Smooth muscle cell of the brain vasculature (primary cell): ENCODE measurements around the gene CPZ.
"Not testable (repeated sequence)": the region's sequence is repeated elsewhere in the genome, so short reads cannot be mapped to it uniquely, and the experiment has no call there.

Experiments used
- DNase-seq: peaks from one replicate; pipeline ENCODE4 v3.0.0-alpha.2; 2012; ENCODE audit warnings: low read depth, low spot score

CPZ gene

GRCh38 chr4:8556341-8557150, 36.0 kb upstream of the CPZ start:
- DNase-seq, result no peak

- no peak for DNase-seq
These were observed 35.2 kb upstream of the CPZ start for GRCh38 chr4:8557151-8558076.

GRCh38 chr4:8558080-8558960, 34.2 kb upstream of the CPZ start:
- DNase-seq, result no peak

GRCh38 chr4:8559011-8559410, 33.6 kb upstream of the CPZ start:
- no peak for DNase-seq

- no peak for DNase-seq
These were observed 32.9 kb upstream of the CPZ start for GRCh38 chr4:8559524-8560264.

GRCh38 chr4:8560265-8561047, 32.1 kb upstream of the CPZ start:
- no peak for DNase-seq

- no peak for DNase-seq
These were observed 28.0 kb upstream of the CPZ start for GRCh38 chr4:8564595-8564994.

- no peak for DNase-seq
These were observed 24.4 kb upstream of the CPZ start for GRCh38 chr4:8568068-8568668.

- no peak for DNase-seq
These were observed 22.4 kb upstream of the CPZ start for GRCh38 chr4:8570201-8570600.

GRCh38 chr4:8571702-8572685, 20.6 kb upstream of the CPZ start:
- DNase-seq, result no peak

- no peak for DNase-seq
These were observed 19.3 kb upstream of the CPZ start for GRCh38 chr4:8573266-8573665.

GRCh38 chr4:8574796-8575370, 17.7 kb upstream of the CPZ start:
- no peak for DNase-seq

- DNase-seq, result no peak
These were observed 17.1 kb upstream of the CPZ start for GRCh38 chr4:8575457-8575856.

GRCh38 chr4:8576591-8576990, 16.0 kb upstream of the CPZ start:
- not testable (repeated sequence) for DNase-seq

- no peak for DNase-seq
These were observed 15.5 kb upstream of the CPZ start for GRCh38 chr4:8577046-8577445.

- no peak for DNase-seq
These were observed 14.6 kb upstream of the CPZ start for GRCh38 chr4:8577972-8578371.

- no peak for DNase-seq
These were observed 13.8 kb upstream of the CPZ start for GRCh38 chr4:8578717-8579116.
